Stomach smooth muscle (tissue), 2 donors: ENCODE results near the gene ABHD14A.

Experiments used
- H3K27ac ChIP-seq: one replicate; pipeline ENCODE4 v1.7.0; 2013; ENCODE audit warnings: mild to moderate bottlenecking, low read length, inconsistent platforms
- H3K27me3 ChIP-seq, 2 donors: one replicate each; pipeline ENCODE4 v1.7.0; 2013; ENCODE audit warnings: low read length in 2 of 2; ENCODE audit not compliant: insufficient read depth in 2 of 2, control insufficient read depth in 1 of 2
- H3K36me3 ChIP-seq, 2 donors: one replicate each; pipeline ENCODE4 v1.7.0; 2013; ENCODE audit warnings: low read length in 2 of 2; ENCODE audit not compliant: control insufficient read depth in 2 of 2, insufficient read depth in 2 of 2
- H3K4me1 ChIP-seq: one replicate; pipeline ENCODE4 v1.7.0; 2013; ENCODE audit warnings: low read length; ENCODE audit not compliant: control insufficient read depth, insufficient read depth
- H3K4me3 ChIP-seq, 2 donors: one replicate each; pipeline ENCODE4 v1.7.0; 2013; ENCODE audit warnings: low read length in 2 of 2
- H3K9ac ChIP-seq, 2 donors: one replicate each; pipeline ENCODE4 v1.7.0; 2013; ENCODE audit warnings: low read length in 2 of 2, mild to moderate bottlenecking in 1 of 2
- H3K9me3 ChIP-seq, 2 donors: one replicate each; pipeline ENCODE4 v1.7.0; 2013; ENCODE audit warnings: low read length in 2 of 2; ENCODE audit not compliant: control insufficient read depth in 2 of 2
- donor health status: healthy.
- donor health status: Pancreatic carcinoma.

ABHD14A gene

GRCh38 chr3:51999846-52000245 is 25.0 kb downstream of the ABHD14A start:
- peaks cover 15% of the 10 kb centered on the region for H3K4me1 ChIP-seq
- no peak overlapping the region for H3K27ac ChIP-seq
- H3K4me3 ChIP-seq, result no peak overlapping the region
- H3K36me3 ChIP-seq, result peaks cover 0 to 1% of the 10 kb centered on the region in 2 donors
- peaks cover 0 to 8% of the 10 kb centered on the region in 2 donors for H3K27me3 ChIP-seq
- no peak overlapping the region for H3K9ac ChIP-seq
- H3K9me3 ChIP-seq, result no peaks in the 10 kb centered on the region

- Histone ChIP-seq H3K4me1 (peaks cover 18% of the 10 kb centered on the region), H3K36me3 (no peaks in the 10 kb centered on the region), H3K27me3 (peaks cover 0 to 8% of the 10 kb centered on the region in 2 donors), H3K4me3 (no peak overlapping the region), H3K9ac (no peak overlapping the region), H3K27ac (no peak overlapping the region), H3K9me3 (no peaks in the 10 kb centered on the region)
Measured at GRCh38 chr3:52001443-52001974, 26.6 kb downstream of the ABHD14A start.

GRCh38 chr3:52002748-52003147 is 27.9 kb downstream of the ABHD14A start:
- peaks cover 18% of the 10 kb centered on the region for H3K4me1 ChIP-seq
- no peak overlapping the region for H3K9ac ChIP-seq
- no peak overlapping the region for H3K27ac ChIP-seq
- no peaks in the 10 kb centered on the region for H3K9me3 ChIP-seq
- H3K4me3 ChIP-seq, result no peak overlapping the region
- H3K27me3 ChIP-seq, result peaks cover 0 to 8% of the 10 kb centered on the region in 2 donors
- H3K36me3 ChIP-seq, result no peaks in the 10 kb centered on the region

- Histone ChIP-seq H3K27me3 (peaks cover 0 to 6% of the 10 kb centered on the region in 2 donors), H3K4me3 (no peak overlapping the region), H3K27ac (no peak overlapping the region), H3K9ac (no peak overlapping the region), H3K4me1 (peaks cover 18% of the 10 kb centered on the region), H3K9me3 (no peaks in the 10 kb centered on the region), H3K36me3 (no peaks in the 10 kb centered on the region)
Measured at GRCh38 chr3:52004163-52004787, 29.4 kb downstream of the ABHD14A start.

GRCh38 chr3:52004906-52005395 is 30.1 kb downstream of the ABHD14A start:
- Histone ChIP-seq H3K9ac (no peak overlapping the region), H3K9me3 (no peaks in the 10 kb centered on the region), H3K4me1 (peaks cover 18% of the 10 kb centered on the region), H3K27me3 (peaks cover 0 to 6% of the 10 kb centered on the region in 2 donors), H3K4me3 (no peak overlapping the region), H3K27ac (no peak overlapping the region), H3K36me3 (no peaks in the 10 kb centered on the region)

GRCh38 chr3:52005571-52005986 is 30.7 kb downstream of the ABHD14A start:
- Histone ChIP-seq H3K27ac (no peak overlapping the region), H3K9me3 (no peaks in the 10 kb centered on the region), H3K9ac (no peak overlapping the region), H3K4me1 (peaks cover 18% of the 10 kb centered on the region), H3K27me3 (peaks cover 0 to 3% of the 10 kb centered on the region in 2 donors), H3K36me3 (no peaks in the 10 kb centered on the region), H3K4me3 (peak overlapping the region in 1 of 2 donors; percentile 3)

GRCh38 chr3:52006017-52006819 is 31.4 kb downstream of the ABHD14A start:
- Histone ChIP-seq H3K27ac (no peak overlapping the region), H3K9ac (no peak overlapping the region), H3K27me3 (no peaks in the 10 kb centered on the region), H3K9me3 (no peaks in the 10 kb centered on the region), H3K4me3 (no peak overlapping the region), H3K4me1 (peaks cover 18% of the 10 kb centered on the region), H3K36me3 (no peaks in the 10 kb centered on the region)

GRCh38 chr3:52006820-52007133 is 31.9 kb downstream of the ABHD14A start:
- Histone ChIP-seq H3K9ac (no peak overlapping the region), H3K4me3 (no peak overlapping the region), H3K27ac (no peak overlapping the region)

GRCh38 chr3:52007291-52007690 is 32.4 kb downstream of the ABHD14A start:
- Histone ChIP-seq H3K9ac (no peak overlapping the region), H3K36me3 (no peaks in the 10 kb centered on the region), H3K9me3 (no peaks in the 10 kb centered on the region), H3K4me1 (peaks cover 18% of the 10 kb centered on the region), H3K27ac (no peak overlapping the region), H3K4me3 (no peak overlapping the region), H3K27me3 (no peaks in the 10 kb centered on the region)

More at GRCh38 chr3:52006820-52007133, 31.9 kb downstream of the ABHD14A start:
- Histone ChIP-seq H3K27me3 (no peaks in the 10 kb centered on the region), H3K9me3 (no peaks in the 10 kb centered on the region), H3K36me3 (no peaks in the 10 kb centered on the region), H3K4me1 (peaks cover 18% of the 10 kb centered on the region)

GRCh38 chr3:52010431-52010830 is 35.6 kb downstream of the ABHD14A start:
- H3K27ac ChIP-seq, result no peak overlapping the region
- H3K9me3 ChIP-seq, result no peaks in the 10 kb centered on the region
- no peaks in the 10 kb centered on the region for H3K27me3 ChIP-seq
- peaks cover 13% of the 10 kb centered on the region for H3K4me1 ChIP-seq
- H3K36me3 ChIP-seq, result no peaks in the 10 kb centered on the region
- H3K9ac ChIP-seq, result no peak overlapping the region
- no peak overlapping the region for H3K4me3 ChIP-seq
